ENCODE results near the gene LYPD6. TPM values are rescaled to one million over a fixed set of nuclear protein-coding genes. Genes with fewer than 3 reads are reported as not detected.

The LYPD6 gene
- total RNA-seq, 4 donors from 2014 or later = 0.85 to 2.1 (median 1.6) TPM; not detected in 1

DNA sequence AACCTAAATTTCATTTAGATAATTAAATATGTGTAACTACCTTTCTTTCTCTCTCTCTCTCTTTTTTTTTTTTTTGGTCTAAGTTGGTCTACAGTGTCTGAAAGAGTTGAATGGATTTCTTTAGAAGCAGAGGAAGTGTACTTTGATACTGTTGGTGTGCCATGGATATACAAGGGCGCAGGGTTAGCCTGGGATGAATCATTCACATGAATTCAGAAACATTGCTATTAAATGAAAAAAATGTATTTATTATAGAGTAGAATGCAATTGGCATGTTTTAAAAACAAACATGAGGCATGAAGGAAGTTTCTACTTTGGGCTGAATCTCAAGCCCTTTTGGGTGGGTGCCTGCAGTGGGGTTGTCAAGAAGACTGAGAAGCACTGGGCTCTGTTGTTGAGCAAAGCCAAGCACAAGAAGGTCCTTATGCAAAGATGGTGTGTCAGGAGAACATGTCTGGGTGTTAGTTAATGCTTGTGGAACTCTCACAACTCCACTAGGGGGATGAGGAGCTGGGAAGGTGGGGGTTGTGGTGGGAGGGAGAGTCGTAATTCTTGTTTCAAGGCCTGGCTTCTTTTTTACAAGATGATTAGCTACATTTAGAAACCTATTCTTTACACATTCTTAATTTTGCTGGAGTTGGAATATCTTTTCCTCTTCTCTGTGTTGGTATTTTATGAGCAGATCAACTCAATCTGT is 57.9 kb downstream of the LYPD6 start:
- Histone ChIP-seq H3K27ac (no peak overlapping the region), H3K9me3 (no peaks in the 10 kb centered on the region), H3K27me3 (no peaks in the 10 kb centered on the region), H3K36me3 (no peaks in the 10 kb centered on the region), H3K4me1 (no peaks in the 10 kb centered on the region), H3K4me3 (no peak overlapping the region)
- TF ChIP-seq POLR2A (IDR thresholded peaks at IDR 0.05) = no peak
- TF ChIP-seq, protein P1, sequence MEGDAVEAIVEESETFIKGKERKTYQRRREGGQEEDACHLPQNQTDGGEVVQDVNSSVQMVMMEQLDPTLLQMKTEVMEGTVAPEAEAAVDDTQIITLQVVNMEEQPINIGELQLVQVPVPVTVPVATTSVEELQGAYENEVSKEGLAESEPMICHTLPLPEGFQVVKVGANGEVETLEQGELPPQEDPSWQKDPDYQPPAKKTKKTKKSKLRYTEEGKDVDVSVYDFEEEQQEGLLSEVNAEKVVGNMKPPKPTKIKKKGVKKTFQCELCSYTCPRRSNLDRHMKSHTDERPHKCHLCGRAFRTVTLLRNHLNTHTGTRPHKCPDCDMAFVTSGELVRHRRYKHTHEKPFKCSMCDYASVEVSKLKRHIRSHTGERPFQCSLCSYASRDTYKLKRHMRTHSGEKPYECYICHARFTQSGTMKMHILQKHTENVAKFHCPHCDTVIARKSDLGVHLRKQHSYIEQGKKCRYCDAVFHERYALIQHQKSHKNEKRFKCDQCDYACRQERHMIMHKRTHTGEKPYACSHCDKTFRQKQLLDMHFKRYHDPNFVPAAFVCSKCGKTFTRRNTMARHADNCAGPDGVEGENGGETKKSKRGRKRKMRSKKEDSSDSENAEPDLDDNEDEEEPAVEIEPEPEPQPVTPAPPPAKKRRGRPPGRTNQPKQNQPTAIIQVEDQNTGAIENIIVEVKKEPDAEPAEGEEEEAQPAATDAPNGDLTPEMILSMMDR (IDR thresholded peaks at IDR 0.05) = no peak
- no peak for DNase-seq

- TF ChIP-seq POLR2A (IDR thresholded peaks at IDR 0.05) = no peak
- TF ChIP-seq, protein P1 (IDR thresholded peaks at IDR 0.05) = no peak
Measured at GRCh38 chr2:149389506-149390167, 59.2 kb downstream of the LYPD6 start.

DNA sequence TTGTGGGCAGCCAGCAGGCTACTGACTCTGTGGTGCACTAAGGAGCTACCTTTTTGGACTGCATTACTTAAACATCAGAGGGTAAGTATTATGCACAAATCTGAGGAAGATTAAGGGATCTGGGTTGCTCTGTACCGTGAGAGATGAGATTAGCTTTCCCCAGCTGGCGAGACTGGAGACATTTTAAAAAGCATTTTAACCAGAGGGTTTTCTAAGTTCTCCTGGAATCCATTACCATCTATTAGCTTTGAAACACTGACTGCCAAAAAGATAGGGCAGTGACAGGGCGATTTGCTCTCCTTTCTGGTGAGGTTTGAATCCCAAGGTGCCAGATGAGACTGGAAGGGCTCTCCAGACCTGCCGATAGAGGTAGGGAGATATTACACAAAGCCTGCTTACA is 63.2 kb downstream of the LYPD6 start:
- Histone ChIP-seq H3K27ac (no peak overlapping the region), H3K9me3 (no peaks in the 10 kb centered on the region), H3K36me3 (no peaks in the 10 kb centered on the region), H3K4me3 (no peak overlapping the region), H3K27me3 (no peaks in the 10 kb centered on the region), H3K4me1 (no peaks in the 10 kb centered on the region)
- TF ChIP-seq POLR2A (IDR thresholded peaks at IDR 0.05) = no peak
- TF ChIP-seq, protein P1 (IDR thresholded peaks at IDR 0.05) = no peak
- no peak for DNase-seq

More at GRCh38 chr2:149389506-149390167, 59.2 kb downstream of the LYPD6 start:
- Histone ChIP-seq H3K27me3 (no peaks in the 10 kb centered on the region), H3K4me1 (no peaks in the 10 kb centered on the region), H3K36me3 (no peaks in the 10 kb centered on the region), H3K4me3 (no peak overlapping the region), H3K27ac (no peak overlapping the region), H3K9me3 (no peaks in the 10 kb centered on the region)
- no peak for DNase-seq

DNA sequence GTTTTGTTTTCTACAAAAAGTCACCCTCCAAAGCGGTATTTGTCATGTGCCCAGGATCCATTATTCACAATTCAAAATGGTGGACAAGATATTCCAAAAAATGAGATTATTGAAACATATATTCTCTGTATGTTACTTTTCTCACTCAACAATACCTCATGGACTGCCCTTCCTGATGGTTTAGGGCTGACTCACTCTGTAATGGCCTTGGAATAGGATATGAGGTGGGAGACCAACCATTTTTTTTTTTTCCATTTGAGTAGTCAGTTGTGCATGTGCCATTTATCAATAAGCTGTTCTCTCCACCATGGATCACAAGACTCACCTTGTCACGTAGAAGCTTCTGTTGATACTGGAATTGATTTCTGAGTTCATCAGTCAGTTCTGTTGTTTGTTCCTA is 64.5 kb downstream of the LYPD6 start:
- no peaks in the 10 kb centered on the region for H3K36me3 ChIP-seq
- H3K4me1 ChIP-seq = no peaks in the 10 kb centered on the region
- no peaks in the 10 kb centered on the region for H3K27me3 ChIP-seq
- DNase-seq = no peak
- H3K9me3 ChIP-seq = no peaks in the 10 kb centered on the region
- H3K4me3 ChIP-seq = no peak overlapping the region
- H3K27ac ChIP-seq = no peak overlapping the region
- TF ChIP-seq POLR2A (IDR thresholded peaks at IDR 0.05) = no peak
- TF ChIP-seq, protein P1 (IDR thresholded peaks at IDR 0.05) = no peak

GRCh38 chr2:149399934-149400615 is 69.7 kb downstream of the LYPD6 start:
- no peak for DNase-seq
- no peaks in the 10 kb centered on the region for H3K36me3 ChIP-seq
- TF ChIP-seq POLR2A (IDR thresholded peaks at IDR 0.05) = no peak
- TF ChIP-seq, protein P1 (IDR thresholded peaks at IDR 0.05) = no peak
- no peak overlapping the region for H3K27ac ChIP-seq
- H3K9me3 ChIP-seq = peaks cover 0 to 4% (median 0%) of the 10 kb centered on the region in 4 donors
- H3K4me1 ChIP-seq = no peaks in the 10 kb centered on the region
- no peak overlapping the region for H3K4me3 ChIP-seq
- H3K27me3 ChIP-seq = no peaks in the 10 kb centered on the region

All from Peyer's patch (tissue), 4 donors.